Erythroblast (primary cell): ENCODE data around the gene MAP2K4.

Experiments
- DNase-seq, 2 experiments: peaks; one replicate each; lab custom pipeline; 2025; lab: John Stamatoyannopoulos, UW
- GATA1 ChIP-seq: IDR thresholded peaks from 2 replicates; pipeline ENCODE4 v1.6.1; 2011; ENCODE audit warnings: low read depth, mild to moderate bottlenecking, control low read depth, low read length, moderate library complexity
- POLR2A ChIP-seq: IDR thresholded peaks from 2 replicates; pipeline ENCODE4 v1.6.1; 2011; ENCODE audit warnings: mild to moderate bottlenecking, low read length

MAP2K4 gene

DNA sequence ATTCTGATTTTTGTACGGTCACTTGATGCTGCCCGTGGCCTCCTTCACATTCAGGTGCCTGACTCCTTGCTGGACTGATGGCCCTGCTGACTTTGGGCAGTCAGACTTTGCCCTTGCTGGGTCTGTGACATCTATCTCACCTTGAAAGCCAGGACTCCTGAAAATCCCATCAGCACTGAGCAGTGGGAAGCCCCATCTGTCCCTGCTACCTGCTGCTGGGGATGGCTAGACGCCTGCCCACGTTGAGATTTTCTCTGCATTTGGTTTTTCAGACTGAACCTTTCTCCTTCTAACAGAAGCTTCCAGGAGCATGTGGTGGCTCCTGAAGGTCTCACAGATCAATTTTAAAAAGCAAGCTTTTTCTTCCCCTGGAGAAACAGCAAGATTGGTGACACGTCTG, 13.2 kb upstream of the MAP2K4 start:
- TF ChIP-seq POLR2A (no peak), GATA1 (no peak)

GRCh38 chr17:12021623-12022140, 1.0 kb downstream of the MAP2K4 start:
- no peak for TF ChIP-seq POLR2A
- DNase-seq, result no peak

More for the DNA sequence above, 13.2 kb upstream of the MAP2K4 start:
- DNase-seq, result no peak

DNA sequence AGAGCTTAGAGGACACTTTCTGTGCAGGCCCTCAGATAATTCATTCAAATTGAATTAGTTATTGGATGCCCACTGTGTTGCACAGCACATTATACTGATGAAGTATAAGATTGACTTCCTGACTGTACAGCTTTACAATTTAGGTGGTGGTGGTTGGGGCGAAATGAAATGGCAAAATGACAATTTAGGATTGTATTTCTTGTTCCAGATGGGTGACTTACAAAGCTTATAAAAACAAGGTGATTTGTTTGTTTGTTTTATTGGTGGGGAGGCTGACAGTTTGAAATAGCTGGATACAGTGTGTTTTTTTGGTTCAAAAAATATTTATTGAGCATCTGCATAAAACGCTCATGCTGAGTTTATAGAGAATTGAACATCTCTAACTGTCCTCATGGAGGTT, 1.6 kb downstream of the MAP2K4 start:
- DNase-seq, result no peak
- TF ChIP-seq POLR2A (no peak), GATA1 (no peak)

GRCh38 chr17:12024327-12024726, 3.6 kb downstream of the MAP2K4 start:
- TF ChIP-seq GATA1, result no peak
- TF ChIP-seq POLR2A, result no peak
- no peak for DNase-seq

DNA sequence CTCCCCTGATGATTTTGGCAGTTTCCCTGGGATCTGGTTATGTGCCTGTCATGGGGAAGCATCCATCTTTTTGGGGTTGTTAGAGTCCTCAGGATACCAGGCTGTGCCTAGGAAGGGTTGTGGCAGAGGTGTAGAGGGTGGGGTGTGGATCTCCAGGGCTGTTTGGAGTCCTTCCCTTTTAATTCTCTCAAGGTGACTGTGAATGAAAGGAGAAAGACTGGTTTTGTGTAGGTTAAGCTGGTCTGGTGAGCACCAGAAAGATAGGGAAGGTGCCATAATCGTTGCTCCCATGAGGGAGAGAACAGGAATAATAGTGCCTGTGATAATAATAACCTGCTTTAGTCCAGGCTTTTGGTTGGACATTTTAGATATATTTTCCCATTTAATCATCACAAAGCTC, 7.0 kb downstream of the MAP2K4 start:
- no peak for DNase-seq

DNA sequence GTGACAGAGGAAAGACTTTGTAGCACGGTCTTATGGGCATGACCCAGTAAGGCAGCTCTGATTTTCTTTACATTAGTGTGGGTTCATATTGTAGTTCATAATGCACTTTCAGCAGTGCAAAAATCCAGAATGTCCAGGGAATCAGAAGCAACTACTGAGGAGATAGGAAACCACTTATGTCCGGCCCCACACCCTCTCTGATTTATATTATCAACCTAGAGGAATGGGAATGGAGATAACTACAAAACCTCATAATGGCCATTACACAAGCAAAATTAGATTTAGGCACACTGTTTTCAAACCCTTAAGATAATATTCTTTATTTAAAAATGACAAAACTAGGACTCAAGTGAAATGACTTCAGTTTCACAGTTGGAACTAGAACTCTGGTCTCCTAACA, 7.9 kb downstream of the MAP2K4 start:
- DNase-seq, result no peak
- TF ChIP-seq POLR2A (no peak), GATA1 (no peak)

More for the DNA sequence above, 7.0 kb downstream of the MAP2K4 start:
- TF ChIP-seq GATA1, result no peak
- TF ChIP-seq POLR2A, result no peak

- TF ChIP-seq POLR2A, result no peak
- TF ChIP-seq GATA1, result no peak
- DNase-seq, result no peak
Measured at GRCh38 chr17:12034538-12034937, 13.9 kb downstream of the MAP2K4 start.

DNA sequence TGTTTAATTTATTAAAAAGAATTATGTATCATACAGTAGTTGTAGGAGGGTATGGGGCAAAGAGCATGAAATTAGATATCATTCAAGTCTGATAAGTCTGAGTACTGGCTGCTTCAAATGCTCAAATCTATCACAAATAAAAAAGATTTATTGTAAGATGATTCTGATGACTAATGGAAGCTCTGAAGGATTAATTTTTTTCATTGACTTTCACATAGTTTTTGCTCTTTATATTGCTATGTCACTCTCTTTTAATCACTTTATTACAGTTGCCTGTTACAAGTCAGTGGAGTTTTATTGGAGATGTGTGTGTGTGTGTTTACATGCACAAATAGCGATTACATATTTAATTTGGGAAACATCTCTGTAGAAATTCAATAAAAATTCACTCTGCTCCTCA, 15.0 kb downstream of the MAP2K4 start:
- TF ChIP-seq GATA1 (no peak), POLR2A (no peak)
- DNase-seq, result no peak

DNA sequence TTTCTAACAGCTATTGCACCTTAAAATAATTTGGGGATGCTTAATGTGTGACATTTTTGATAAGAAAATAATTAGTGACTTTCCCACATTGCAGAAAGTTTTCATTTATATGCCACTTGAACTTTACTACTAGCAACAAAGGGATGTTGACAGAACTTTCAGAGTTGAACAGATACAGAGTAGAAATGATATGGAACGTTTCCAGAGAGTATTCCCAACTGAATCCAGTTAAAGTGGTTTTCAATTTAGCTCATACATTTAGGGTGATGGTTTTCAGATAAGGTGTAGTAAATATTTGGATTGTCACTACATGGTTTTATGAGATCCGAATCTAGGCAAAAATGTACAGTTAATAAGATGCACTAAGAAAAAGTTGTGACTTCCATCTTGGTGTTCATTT, 17.3 kb downstream of the MAP2K4 start:
- DNase-seq, result no peak
- TF ChIP-seq POLR2A, result no peak
- TF ChIP-seq GATA1, result no peak

- TF ChIP-seq GATA1, result no peak
- no peak for TF ChIP-seq POLR2A
- DNase-seq, result no peak
Measured at GRCh38 chr17:12040478-12040877, 19.8 kb downstream of the MAP2K4 start.

DNA sequence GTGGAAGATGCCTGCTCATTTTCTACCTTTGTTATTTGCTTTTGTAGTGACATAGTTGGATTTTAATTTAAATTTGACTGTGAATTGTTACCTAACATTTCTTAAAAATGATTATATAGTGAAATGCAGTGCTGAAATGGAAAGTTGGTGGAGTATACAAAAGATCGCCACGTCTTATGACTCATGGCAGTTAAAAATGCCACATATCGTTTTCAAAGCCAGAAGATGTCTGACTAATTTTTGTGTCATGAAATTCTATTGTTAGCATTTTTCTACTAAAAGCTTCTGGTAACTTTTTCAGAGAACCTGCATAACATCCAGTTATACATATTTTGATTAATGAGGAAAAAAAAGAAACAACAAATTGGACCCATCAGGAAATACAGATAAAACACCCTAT, 20.6 kb downstream of the MAP2K4 start:
- DNase-seq, result no peak
- TF ChIP-seq POLR2A, result no peak
- no peak for TF ChIP-seq GATA1

- TF ChIP-seq GATA1 (no peak), POLR2A (no peak)
- no peak for DNase-seq
Measured at GRCh38 chr17:12043702-12044101, 23.0 kb downstream of the MAP2K4 start.

GRCh38 chr17:12046786-12047185, 26.1 kb downstream of the MAP2K4 start:
- peak in 1 of 2 experiments; percentile 8 for DNase-seq
- TF ChIP-seq POLR2A (no peak), GATA1 (no peak)

GRCh38 chr17:12047681-12048376, 27.2 kb downstream of the MAP2K4 start:
- DNase-seq, result peak; percentile 47 to 61
- TF ChIP-seq GATA1, result no peak
- no peak for TF ChIP-seq POLR2A

- DNase-seq, result no peak
- TF ChIP-seq GATA1, result no peak
Measured at GRCh38 chr17:12048843-12049473, 28.3 kb downstream of the MAP2K4 start.
